ENCODE data around the gene SYT9. TPM values are rescaled to one million over a fixed set of nuclear protein-coding genes. Genes with fewer than 3 reads are reported as not detected.

SYT9 gene
- total and polyA plus RNA-seq, 2 donors (not counting 3 experiments of a cell fraction or from before 2014, with no cell fraction given), result 0.23 TPM; not detected in 1

DNA sequence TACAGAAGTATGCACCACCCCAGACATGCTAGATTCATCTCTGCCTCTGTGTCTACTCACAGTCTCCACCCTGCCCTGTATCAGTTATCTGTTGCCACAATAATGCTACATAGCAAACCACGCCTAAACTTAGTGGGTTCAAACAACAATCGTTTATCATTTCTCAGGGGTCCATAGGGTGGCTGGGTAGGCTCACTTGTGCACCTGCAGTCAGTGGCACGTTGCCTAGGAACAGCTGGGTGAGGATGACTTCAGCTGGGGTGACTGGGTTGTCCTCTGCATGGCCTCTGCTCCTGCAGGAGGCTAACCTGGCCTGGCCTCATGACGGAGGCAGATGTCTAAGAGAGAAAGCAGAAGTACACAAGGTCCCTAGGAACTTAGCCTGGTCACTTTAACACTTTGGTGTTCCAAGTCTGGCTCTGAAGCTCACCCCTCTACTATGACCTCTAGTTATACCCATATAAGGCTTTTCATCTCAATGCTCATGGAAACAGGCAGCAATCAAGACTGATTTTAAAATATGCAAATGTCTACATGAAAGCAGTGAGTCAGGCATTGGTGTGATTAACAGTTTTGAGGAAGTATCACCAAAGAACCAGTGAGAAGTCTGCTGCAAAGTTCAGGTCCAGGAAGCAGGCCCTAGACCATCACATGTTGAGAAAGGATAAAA is 244.3 kb downstream of the SYT9 start:
- H4K20me1 ChIP-seq (replicated peaks; ENCODE audit: control insufficient read depth, extremely low read depth, insufficient read depth, low read length), result no peaks in the 10 kb centered on the region
- no peak overlapping the region for H3K9ac ChIP-seq (replicated peaks; ENCODE audit: extremely low read depth, insufficient read depth, low read length)
- dilution Hi-C loops (cut with MboI; ENCODE audit: extremely low pct_ligation_motif_present, low sequenced_read_pairs), result no loop called here
- H3K4me1 ChIP-seq (ENCODE audit: control insufficient read depth, extremely low read depth, insufficient read depth, low read length), result no peaks in the 10 kb centered on the region
- no peak overlapping the region for H3K4me3 ChIP-seq (replicated peaks in 1 of 3; ENCODE audit: insufficient read depth in 1 of 3, low read depth in 1 of 3, low read length in 3 of 3)
- FAIRE-seq, result no peak
- H3K36me3 ChIP-seq (ENCODE audit: control insufficient read depth in 2 of 2, extremely low read depth in 1 of 2, insufficient read depth in 2 of 2, low read length in 2 of 2), result no peaks in the 10 kb centered on the region
- BruUV-seq (replicated peaks), result no TSS peak
- H3K27ac ChIP-seq (ENCODE audit: insufficient read depth, low read depth, low read length), result no peak overlapping the region
- ChIA-PET POLR2A (no interaction called here), CTCF (no interaction called here)
- no peak overlapping the region for H2AFZ ChIP-seq (ENCODE audit: low read depth, low read length)
- intact Hi-C loops (cut with micrococcal nuclease), result no loop called here
- no peak for DNase-seq (ENCODE audit: low read depth, low spot score)
- H3K79me2 ChIP-seq (ENCODE audit: control insufficient read depth, insufficient read depth, low read length), result no peaks in the 10 kb centered on the region
- no peak overlapping the region for H3K4me2 ChIP-seq (ENCODE audit: insufficient read depth, low read length)
- no peak for TF ChIP-seq MYC (IDR thresholded peaks at IDR 0.05; ENCODE audit: low read depth, low read length)
- TF ChIP-seq FOS (IDR thresholded peaks at IDR 0.05; ENCODE audit: borderline replicate concordance, insufficient read depth, low read length), result no peak
- no peak for TF ChIP-seq JUN (IDR thresholded peaks at IDR 0.05; ENCODE audit: borderline replicate concordance, insufficient read depth, insufficient read length, low read depth)
- no peaks in the 10 kb centered on the region for H3K9me1 ChIP-seq (replicated peaks; ENCODE audit: control insufficient read depth, extremely low read depth, insufficient read depth, low read length)
- H3K27me3 ChIP-seq (ENCODE audit: control insufficient read depth in 2 of 2, insufficient read depth in 2 of 2, low read length in 2 of 2), result no peaks in the 10 kb centered on the region
- H3K9me3 ChIP-seq (replicated peaks; ENCODE audit: control insufficient read depth, insufficient read depth, low read length), result no peaks in the 10 kb centered on the region

- dilution Hi-C loops (cut with MboI; ENCODE audit: extremely low pct_ligation_motif_present, low sequenced_read_pairs), result no loop called here
- H3K27ac ChIP-seq (ENCODE audit: insufficient read depth, low read depth, low read length), result no peak overlapping the region
- H4K20me1 ChIP-seq (replicated peaks; ENCODE audit: control insufficient read depth, extremely low read depth, insufficient read depth, low read length), result no peaks in the 10 kb centered on the region
These were observed 246.5 kb downstream of the SYT9 start for GRCh38 chr11:7498193-7498592.

More at GRCh38 chr11:7498193-7498592, 246.5 kb downstream of the SYT9 start:
- Histone ChIP-seq H3K4me2 (ENCODE audit: insufficient read depth, low read length) (no peak overlapping the region), H3K4me1 (ENCODE audit: control insufficient read depth, extremely low read depth, insufficient read depth, low read length) (no peaks in the 10 kb centered on the region), H2AFZ (ENCODE audit: low read depth, low read length) (no peak overlapping the region), H3K79me2 (ENCODE audit: control insufficient read depth, insufficient read depth, low read length) (no peaks in the 10 kb centered on the region), H3K36me3 (ENCODE audit: control insufficient read depth in 2 of 2, extremely low read depth in 1 of 2, insufficient read depth in 2 of 2, low read length in 2 of 2) (no peaks in the 10 kb centered on the region), H3K9ac (replicated peaks; ENCODE audit: extremely low read depth, insufficient read depth, low read length) (no peak overlapping the region), H3K27me3 (ENCODE audit: control insufficient read depth in 2 of 2, insufficient read depth in 2 of 2, low read length in 2 of 2) (no peaks in the 10 kb centered on the region), H3K9me1 (replicated peaks; ENCODE audit: control insufficient read depth, extremely low read depth, insufficient read depth, low read length) (no peaks in the 10 kb centered on the region), H3K9me3 (replicated peaks; ENCODE audit: control insufficient read depth, insufficient read depth, low read length) (no peaks in the 10 kb centered on the region), H3K4me3 (replicated peaks in 1 of 3; ENCODE audit: insufficient read depth in 1 of 3, low read depth in 1 of 3, low read length in 3 of 3) (no peak overlapping the region)
- CTCF ChIA-PET, result no interaction called here
- POLR2A ChIA-PET, result interaction anchor here (0.5 kb wide), 1 partner anchor 93 kb away, joined by 4 read pairs; no protein-coding TSS in a partner anchor
- TF ChIP-seq GATA2 (IDR thresholded peaks at IDR 0.05; ENCODE audit: insufficient read depth, insufficient read length, low read depth, low read length) (no peak), MYC (IDR thresholded peaks at IDR 0.05; ENCODE audit: low read depth, low read length) (no peak), POLR2AphosphoS5 (IDR thresholded peaks at IDR 0.05; ENCODE audit: insufficient read depth, low read depth, low read length) (no peak), JUN (IDR thresholded peaks at IDR 0.05; ENCODE audit: borderline replicate concordance, insufficient read depth, insufficient read length, low read depth) (no peak), FOS (IDR thresholded peaks at IDR 0.05; ENCODE audit: borderline replicate concordance, insufficient read depth, low read length) (no peak), MAX (IDR thresholded peaks at IDR 0.05; ENCODE audit: insufficient read depth, insufficient read length) (no peak), EZH2 (IDR thresholded peaks at IDR 0.05; ENCODE audit: borderline replicate concordance, low read depth, low read length, severe bottlenecking) (no peak), POLR2A (IDR thresholded peaks at IDR 0.05; ENCODE audit: low read depth, low read length) (no peak)
- TF ChIP-seq, protein P1, sequence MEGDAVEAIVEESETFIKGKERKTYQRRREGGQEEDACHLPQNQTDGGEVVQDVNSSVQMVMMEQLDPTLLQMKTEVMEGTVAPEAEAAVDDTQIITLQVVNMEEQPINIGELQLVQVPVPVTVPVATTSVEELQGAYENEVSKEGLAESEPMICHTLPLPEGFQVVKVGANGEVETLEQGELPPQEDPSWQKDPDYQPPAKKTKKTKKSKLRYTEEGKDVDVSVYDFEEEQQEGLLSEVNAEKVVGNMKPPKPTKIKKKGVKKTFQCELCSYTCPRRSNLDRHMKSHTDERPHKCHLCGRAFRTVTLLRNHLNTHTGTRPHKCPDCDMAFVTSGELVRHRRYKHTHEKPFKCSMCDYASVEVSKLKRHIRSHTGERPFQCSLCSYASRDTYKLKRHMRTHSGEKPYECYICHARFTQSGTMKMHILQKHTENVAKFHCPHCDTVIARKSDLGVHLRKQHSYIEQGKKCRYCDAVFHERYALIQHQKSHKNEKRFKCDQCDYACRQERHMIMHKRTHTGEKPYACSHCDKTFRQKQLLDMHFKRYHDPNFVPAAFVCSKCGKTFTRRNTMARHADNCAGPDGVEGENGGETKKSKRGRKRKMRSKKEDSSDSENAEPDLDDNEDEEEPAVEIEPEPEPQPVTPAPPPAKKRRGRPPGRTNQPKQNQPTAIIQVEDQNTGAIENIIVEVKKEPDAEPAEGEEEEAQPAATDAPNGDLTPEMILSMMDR (IDR thresholded peaks at IDR 0.05; ENCODE audit: extremely low read depth in 1 of 2, insufficient read depth in 1 of 2, low read depth in 1 of 2, low read length in 2 of 2), result no peak
- FAIRE-seq (no peak), DNase-seq (ENCODE audit: low read depth, low spot score) (no peak)
- intact Hi-C loops (cut with micrococcal nuclease), result no loop called here
- BruUV-seq (replicated peaks), result no TSS peak

All from endothelial cell of umbilical vein (primary cell).